ENCODE measurements around the gene CTRB2. TPM values are rescaled to one million over a fixed set of nuclear protein-coding genes. Genes with fewer than 3 reads are reported as not detected.

The CTRB2 gene
- polyA plus RNA-seq, 3 donors = not detected

- no peak overlapping the region for H2AFZ ChIP-seq (ENCODE audit: insufficient read depth, low read depth, low read length, poor library complexity, severe bottlenecking)
Measured at GRCh38 chr16:75196836-75197235, 10.1 kb downstream of the CTRB2 start.

More at GRCh38 chr16:75196836-75197235, 10.1 kb downstream of the CTRB2 start:
- Mint-ChIP-seq H3K36me3 (no peaks in the 10 kb centered on the region), H3K4me1 (peaks cover 4% of the 10 kb centered on the region), H3K27ac (peak overlapping the region in 1 of 7 donors; percentile 30), H3K27me3 (ENCODE audit: low read depth in 3 of 3) (peaks cover 63 to 81% (median 73%) of the 10 kb centered on the region in 3 donors), H3K4me3 (peak overlapping the region in 1 of 2 donors; percentile 13), H3K9me3 (peaks cover 0 to 2% (median 0%) of the 10 kb centered on the region in 7 donors)
- no peaks in the 10 kb centered on the region for H4K20me1 ChIP-seq (ENCODE audit: insufficient read depth, low read length)
- H3K79me2 ChIP-seq (ENCODE audit: insufficient read depth, low read length) = no peaks in the 10 kb centered on the region
- H3K27ac ChIP-seq (ENCODE audit: low read depth in 1 of 2, low read length in 2 of 2) = no peak overlapping the region
- H3K4me3 ChIP-seq (replicated peaks in 1 of 3; ENCODE audit: low read depth in 2 of 3, low read length in 3 of 3) = no peak overlapping the region
- no peak for DNase-seq
- 93% methylated on average over 3 of the region's 9 CpGs for WGBS (ENCODE audit: insufficient coverage)
- intact Hi-C loops (cut with micrococcal nuclease) = loop anchor here (5.0 to 10.0 kb wide), 2 partner anchors 565 to 568 kb away; no protein-coding TSS in a partner anchor
- no peak overlapping the region for H3K4me2 ChIP-seq (replicated peaks; ENCODE audit: extremely low read depth, low read length, poor library complexity, severe bottlenecking)
- peaks cover 14 to 43% of the 10 kb centered on the region in 2 donors for H3K27me3 ChIP-seq (ENCODE audit: control insufficient read depth in 2 of 2, insufficient read depth in 2 of 2, low read length in 2 of 2)
- no peak for TF ChIP-seq CTCF (IDR thresholded peaks at IDR 0.05)
- no peaks in the 10 kb centered on the region for H3K4me1 ChIP-seq (ENCODE audit: control insufficient read depth in 1 of 2, insufficient read depth in 2 of 2, low read length in 2 of 2)
- H3K9me3 ChIP-seq (replicated peaks in 1 of 2; ENCODE audit: control insufficient read depth in 1 of 2, insufficient read depth in 1 of 2, low read length in 2 of 2) = no peaks in the 10 kb centered on the region
- H3K36me3 ChIP-seq (replicated peaks in 1 of 2; ENCODE audit: control insufficient read depth in 1 of 2, insufficient read depth in 2 of 2, low read length in 2 of 2) = no peaks in the 10 kb centered on the region
- H3K9ac ChIP-seq (ENCODE audit: insufficient read depth, low read length, poor library complexity, severe bottlenecking) = peak overlapping the region; percentile 1

Data from CD14-positive monocyte (primary cell).